NCI-H69 (cell line): ENCODE measurements around the gene CCDC92B.
"Not testable (repeated sequence)": the region's sequence is repeated elsewhere in the genome, so short reads cannot be mapped to it uniquely, and the experiment has no call there.

Experiments used
- DNase-seq: peaks from one replicate; lab custom pipeline; 2025; lab: John Stamatoyannopoulos, UW

CCDC92B gene

GRCh38 chr17:2689411-2690164, 59.9 kb downstream of the CCDC92B start:
- no peak for DNase-seq

GRCh38 chr17:2688351-2689342, 60.8 kb downstream of the CCDC92B start:
- no peak for DNase-seq

GRCh38 chr17:2687074-2687418, 62.4 kb downstream of the CCDC92B start:
- no peak for DNase-seq

GRCh38 chr17:2685696-2686095, 63.8 kb downstream of the CCDC92B start:
- no peak for DNase-seq

GRCh38 chr17:2684549-2684948, 64.9 kb downstream of the CCDC92B start:
- DNase-seq = no peak

GRCh38 chr17:2683912-2684311, 65.5 kb downstream of the CCDC92B start:
- DNase-seq = no peak

- no peak for DNase-seq
These were observed 67.1 kb downstream of the CCDC92B start for GRCh38 chr17:2682176-2682938.

GRCh38 chr17:2681650-2682049, 67.8 kb downstream of the CCDC92B start:
- DNase-seq = no peak

- DNase-seq = no peak
These were observed 68.5 kb downstream of the CCDC92B start for GRCh38 chr17:2680961-2681360.

GRCh38 chr17:2679247-2679646, 70.2 kb downstream of the CCDC92B start:
- not testable (repeated sequence) for DNase-seq
